NCI-H1436 (cell line): Measurements from ENCODE around the gene KCNE1.
"Not testable (repeated sequence)": the region's sequence is repeated elsewhere in the genome, so short reads cannot be mapped to it uniquely, and the experiment has no call there.

Source experiments
- DNase-seq: peaks from one replicate; lab custom pipeline; 2025; lab: John Stamatoyannopoulos, UW

Gene KCNE1

GRCh38 chr21:34511787-34512455 is at the start of gene KCNE1:
TSS of gene KCNE1 (minus strand) at chr21:34512210. CDS start at chr21:34449634, 62,576 bp downstream.
- DNase-seq: no peak

- DNase-seq: no peak
Measured at GRCh38 chr21:34561806-34562205, 49.8 kb upstream of the KCNE1 start.

GRCh38 chr21:34560609-34561008 is 48.6 kb upstream of the KCNE1 start:
- no peak for DNase-seq

- no peak for DNase-seq
Measured at GRCh38 chr21:34560021-34560420, 48.0 kb upstream of the KCNE1 start.

GRCh38 chr21:34559089-34559631 is 47.1 kb upstream of the KCNE1 start:
- no peak for DNase-seq

- no peak for DNase-seq
Measured at GRCh38 chr21:34558166-34558565, 46.2 kb upstream of the KCNE1 start.

- no peak for DNase-seq
Measured at GRCh38 chr21:34557261-34557660, 45.3 kb upstream of the KCNE1 start.

- not testable (repeated sequence) for DNase-seq
Measured at GRCh38 chr21:34554670-34555069, 42.7 kb upstream of the KCNE1 start.

- no peak for DNase-seq
Measured at GRCh38 chr21:34554227-34554626, 42.2 kb upstream of the KCNE1 start.

GRCh38 chr21:34553151-34553952 is 41.3 kb upstream of the KCNE1 start:
- no peak for DNase-seq

- no peak for DNase-seq
Measured at GRCh38 chr21:34552360-34553098, 40.5 kb upstream of the KCNE1 start.

GRCh38 chr21:34550182-34550799 is 38.3 kb upstream of the KCNE1 start:
- no peak for DNase-seq

GRCh38 chr21:34548781-34549376 is 36.9 kb upstream of the KCNE1 start:
- no peak for DNase-seq

- no peak for DNase-seq
Measured at GRCh38 chr21:34546542-34546941, 34.5 kb upstream of the KCNE1 start.

GRCh38 chr21:34545079-34545884 is 33.3 kb upstream of the KCNE1 start:
- DNase-seq: no peak

GRCh38 chr21:34544032-34544496 is 32.1 kb upstream of the KCNE1 start:
- DNase-seq: peak; percentile 11

GRCh38 chr21:34543017-34543416 is 31.0 kb upstream of the KCNE1 start:
- DNase-seq: no peak

GRCh38 chr21:34540206-34540605 is 28.2 kb upstream of the KCNE1 start:
- DNase-seq: no peak

- DNase-seq: no peak
Measured at GRCh38 chr21:34537838-34538237, 25.8 kb upstream of the KCNE1 start.

- no peak for DNase-seq
Measured at GRCh38 chr21:34536820-34537219, 24.8 kb upstream of the KCNE1 start.

GRCh38 chr21:34536311-34536710 is 24.3 kb upstream of the KCNE1 start:
- DNase-seq: no peak
